Esophagus squamous epithelium (tissue), 4 donors: ENCODE measurements around the gene MGAT5B.

Source experiments
- POLR2A ChIP-seq, 4 donors: fragments of 450-650 bp; IDR thresholded peaks; one replicate each; pipeline ENCODE4 v1.6.1; 2017; ENCODE audit warnings: antibody characterized with exemption in 4 of 4, mild to moderate bottlenecking in 4 of 4, moderate library complexity in 3 of 4
- TF ChIP-seq, protein P1 (sequence below), 6 experiments: fragments of 450-650 bp in 4 of 6; fragments of 200-600 bp in 2 of 6; sonication (generic) in 2 of 6; IDR thresholded peaks; one replicate each; pipeline ENCODE4 v1.5.1; 2016 to 2019; ENCODE audit warnings: antibody characterized with exemption in 6 of 6, mild to moderate bottlenecking in 4 of 6, moderate library complexity in 4 of 6

DNA sequence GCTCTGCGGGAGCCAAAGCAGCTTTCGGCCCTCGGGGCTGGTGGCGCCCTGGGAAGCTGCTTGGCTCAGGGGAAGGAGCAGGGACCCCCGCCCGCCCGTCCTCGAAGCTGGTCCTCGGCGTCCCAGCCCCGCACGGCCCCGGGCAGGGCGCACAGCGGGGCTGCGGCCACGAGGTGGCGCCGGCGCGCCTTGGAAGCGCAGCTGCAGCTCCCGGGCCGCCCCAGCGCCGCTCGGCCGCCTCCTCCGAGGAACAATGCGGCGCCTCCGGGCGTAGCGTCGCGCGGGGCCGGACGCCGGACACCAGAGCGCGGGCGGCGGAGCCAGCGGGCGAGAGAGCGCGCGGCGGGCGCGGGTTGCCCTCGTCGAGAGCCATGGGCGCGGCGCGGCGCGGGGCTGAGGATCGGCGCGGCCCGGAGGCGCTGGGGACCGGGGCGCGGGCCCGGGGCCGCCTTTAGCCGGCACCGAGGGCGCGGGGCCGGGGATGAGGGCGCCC lies at the start of gene MGAT5B:
- TF ChIP-seq, protein P1, sequence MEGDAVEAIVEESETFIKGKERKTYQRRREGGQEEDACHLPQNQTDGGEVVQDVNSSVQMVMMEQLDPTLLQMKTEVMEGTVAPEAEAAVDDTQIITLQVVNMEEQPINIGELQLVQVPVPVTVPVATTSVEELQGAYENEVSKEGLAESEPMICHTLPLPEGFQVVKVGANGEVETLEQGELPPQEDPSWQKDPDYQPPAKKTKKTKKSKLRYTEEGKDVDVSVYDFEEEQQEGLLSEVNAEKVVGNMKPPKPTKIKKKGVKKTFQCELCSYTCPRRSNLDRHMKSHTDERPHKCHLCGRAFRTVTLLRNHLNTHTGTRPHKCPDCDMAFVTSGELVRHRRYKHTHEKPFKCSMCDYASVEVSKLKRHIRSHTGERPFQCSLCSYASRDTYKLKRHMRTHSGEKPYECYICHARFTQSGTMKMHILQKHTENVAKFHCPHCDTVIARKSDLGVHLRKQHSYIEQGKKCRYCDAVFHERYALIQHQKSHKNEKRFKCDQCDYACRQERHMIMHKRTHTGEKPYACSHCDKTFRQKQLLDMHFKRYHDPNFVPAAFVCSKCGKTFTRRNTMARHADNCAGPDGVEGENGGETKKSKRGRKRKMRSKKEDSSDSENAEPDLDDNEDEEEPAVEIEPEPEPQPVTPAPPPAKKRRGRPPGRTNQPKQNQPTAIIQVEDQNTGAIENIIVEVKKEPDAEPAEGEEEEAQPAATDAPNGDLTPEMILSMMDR (IDR thresholded peaks at IDR 0.05), result peak; percentile 59 to 95 (median 90)
- no peak for TF ChIP-seq POLR2A (IDR thresholded peaks at IDR 0.05)
